Activated CD4-positive, alpha-beta T cell treated with anti-CD3 and anti-CD28 coated beads, Interleukin-2, amount 50 U/mL, for 4 hours (primary cell): ENCODE data around the gene NEK11.

Experiments used
- DNase-seq, 2 experiments: peaks; one replicate each; pipeline ENCODE4 v3.0.0-alpha.2; 2020

NEK11 gene

GRCh38 chr3:131026321-131027151 is at the start of gene NEK11, which contains the start of gene ASTE1:
NEK11 (plus strand) TSS chr3:131026877; CDS start chr3:131029709, 2,832 bp downstream.
ASTE1 (minus strand) TSS chr3:131026825; CDS start chr3:131025306, 1,519 bp downstream.
- DNase-seq: peak; percentile 89

DNA sequence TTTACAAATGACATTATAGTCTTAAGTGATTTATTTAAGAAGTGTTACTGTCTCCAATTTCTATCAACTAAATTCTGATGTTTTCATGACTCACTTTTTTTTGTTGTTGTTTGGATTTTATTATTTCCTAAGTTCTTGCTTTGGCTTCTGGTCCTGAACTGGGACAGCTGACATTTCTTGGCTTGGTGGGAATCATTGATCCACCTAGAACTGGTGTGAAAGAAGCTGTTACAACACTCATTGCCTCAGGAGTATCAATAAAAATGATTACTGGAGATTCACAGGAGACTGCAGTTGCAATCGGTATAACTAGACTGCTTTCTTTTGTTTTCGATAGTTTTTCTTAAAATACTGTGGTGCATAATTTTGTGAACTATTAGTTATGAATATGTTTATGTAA is 47.6 kb upstream of the NEK11 start:
- DNase-seq: no peak

GRCh38 chr3:130981469-130981868 is 45.2 kb upstream of the NEK11 start:
- no peak for DNase-seq

DNA sequence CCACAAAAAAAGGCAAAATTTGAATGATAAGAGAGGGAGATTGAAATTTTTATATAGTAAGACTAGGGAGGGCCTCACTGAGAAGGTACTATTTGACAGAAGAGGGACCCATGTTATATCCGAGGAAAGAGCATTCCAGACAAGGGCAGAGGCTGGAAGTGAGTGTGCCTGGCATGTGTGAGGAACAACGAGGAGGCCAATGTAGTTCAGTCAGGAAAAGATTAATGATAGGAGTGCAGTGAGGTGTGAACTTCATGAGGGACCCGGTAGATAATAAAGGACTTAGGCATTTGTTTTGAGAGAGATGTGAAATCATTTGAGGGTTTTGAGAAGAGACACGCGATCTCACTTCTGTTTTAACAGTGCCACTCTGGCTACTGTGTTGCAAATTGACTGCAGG is 36.4 kb upstream of the NEK11 start:
- DNase-seq: no peak

- no peak for DNase-seq
Measured at GRCh38 chr3:130991126-130991525, 35.6 kb upstream of the NEK11 start.

DNA sequence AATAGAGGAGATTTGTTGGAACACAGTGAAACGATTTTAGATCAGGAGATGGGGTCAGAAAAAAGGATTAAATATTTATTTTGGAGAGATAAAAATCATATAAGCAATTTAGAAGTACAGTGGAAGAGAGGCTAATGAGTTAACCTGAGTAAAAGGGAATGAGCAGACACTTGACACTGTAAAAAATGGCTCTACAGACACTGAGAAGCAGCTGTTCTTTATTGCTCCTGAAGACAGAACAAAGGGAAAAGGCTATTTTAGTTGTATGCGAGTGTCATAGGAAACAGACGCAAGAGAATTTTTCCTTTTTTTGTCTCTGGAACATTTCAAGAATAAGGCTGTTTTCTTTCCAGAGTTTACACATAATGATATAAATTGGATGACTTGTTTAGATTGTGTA is 34.3 kb upstream of the NEK11 start:
- DNase-seq: no peak

- DNase-seq: no peak
Measured at GRCh38 chr3:130997289-130997688, 29.4 kb upstream of the NEK11 start.

DNA sequence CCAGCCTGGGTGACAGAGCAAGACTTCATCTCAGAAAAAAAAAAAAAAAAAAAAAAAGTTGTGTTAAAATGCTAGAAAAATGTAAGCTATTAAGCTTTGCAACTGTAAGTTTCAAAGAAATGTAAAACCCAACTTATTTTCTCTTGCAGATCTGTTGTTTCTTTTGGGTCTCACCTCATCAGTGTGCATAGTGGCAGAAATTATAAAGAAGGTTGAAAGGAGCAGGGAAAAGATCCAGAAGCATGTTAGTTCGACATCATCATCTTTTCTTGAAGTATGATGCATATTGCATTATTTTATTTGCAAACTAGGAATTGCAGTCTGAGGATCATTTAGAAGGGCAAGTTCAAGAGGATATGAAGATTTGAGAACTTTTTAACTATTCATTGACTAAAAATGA is 25.6 kb upstream of the NEK11 start:
- no peak for DNase-seq

DNA sequence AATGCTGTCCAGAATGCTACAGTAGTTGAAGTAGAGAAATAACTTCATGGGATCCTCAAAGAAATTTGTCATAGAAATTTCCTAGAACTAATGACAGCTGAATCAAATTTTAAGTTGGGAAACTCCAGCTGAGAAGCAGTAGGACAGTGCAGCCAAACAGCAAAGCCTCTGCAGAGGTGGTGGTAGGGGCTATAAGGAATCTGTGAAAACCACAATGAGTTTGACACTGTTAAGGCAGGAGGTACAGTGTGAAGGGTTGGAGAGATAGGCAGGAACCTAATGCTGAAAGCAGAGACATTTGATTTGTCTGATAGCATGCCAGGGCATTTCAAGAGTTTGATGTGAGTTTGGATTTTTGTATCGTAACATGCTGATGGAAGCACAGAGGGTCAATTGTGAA is 22.1 kb upstream of the NEK11 start:
- no peak for DNase-seq

- no peak for DNase-seq
Measured at GRCh38 chr3:131007256-131007655, 19.4 kb upstream of the NEK11 start.

DNA sequence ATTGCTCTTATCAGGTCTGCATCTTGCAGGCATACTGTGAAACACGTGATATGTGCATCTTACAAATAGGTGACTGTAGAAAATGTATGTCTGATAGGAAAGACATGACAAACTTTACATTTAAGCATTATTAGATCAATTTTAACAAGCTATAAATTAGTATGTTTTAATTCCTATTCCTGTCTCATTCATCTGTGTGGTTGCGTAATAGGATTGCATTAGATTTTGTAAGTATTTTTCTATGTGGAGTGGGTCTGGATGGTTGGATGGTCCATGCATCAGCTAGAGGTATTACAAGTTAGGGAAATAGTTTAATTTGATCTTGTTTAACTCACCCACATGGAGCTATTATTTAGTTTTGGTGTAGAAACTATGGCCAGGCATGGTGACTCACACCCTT is 18.9 kb upstream of the NEK11 start:
- DNase-seq: no peak

- no peak for DNase-seq
Measured at GRCh38 chr3:131008326-131008725, 18.4 kb upstream of the NEK11 start.

GRCh38 chr3:131009698-131010097 is 17.0 kb upstream of the NEK11 start:
- DNase-seq: no peak

DNA sequence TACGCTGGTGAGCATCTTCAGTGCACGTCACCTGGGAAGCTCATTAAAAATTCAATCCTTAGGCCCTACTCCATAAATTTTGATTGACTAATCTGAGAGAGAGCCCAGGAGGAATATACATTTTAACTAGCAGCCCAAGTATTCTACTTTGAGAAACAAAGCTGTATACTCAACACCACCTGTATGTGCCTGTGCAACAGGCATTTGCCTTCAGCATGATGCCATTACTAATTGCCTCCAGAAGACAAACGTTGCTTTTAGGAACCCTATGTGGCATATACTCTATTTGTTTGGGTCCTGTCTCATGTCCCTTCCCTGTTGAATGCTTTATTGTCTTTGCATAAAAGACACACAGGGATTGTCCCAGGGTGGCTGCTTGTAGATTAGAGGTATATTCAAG is 7.7 kb upstream of the NEK11 start:
- no peak for DNase-seq

- DNase-seq: no peak
Measured at GRCh38 chr3:131020122-131020693, 6.5 kb upstream of the NEK11 start.

GRCh38 chr3:131025539-131025938 is 1.1 kb upstream of the NEK11 start:
- DNase-seq: no peak

GRCh38 chr3:131028844-131029243 is 2.2 kb downstream of the NEK11 start:
- no peak for DNase-seq

DNA sequence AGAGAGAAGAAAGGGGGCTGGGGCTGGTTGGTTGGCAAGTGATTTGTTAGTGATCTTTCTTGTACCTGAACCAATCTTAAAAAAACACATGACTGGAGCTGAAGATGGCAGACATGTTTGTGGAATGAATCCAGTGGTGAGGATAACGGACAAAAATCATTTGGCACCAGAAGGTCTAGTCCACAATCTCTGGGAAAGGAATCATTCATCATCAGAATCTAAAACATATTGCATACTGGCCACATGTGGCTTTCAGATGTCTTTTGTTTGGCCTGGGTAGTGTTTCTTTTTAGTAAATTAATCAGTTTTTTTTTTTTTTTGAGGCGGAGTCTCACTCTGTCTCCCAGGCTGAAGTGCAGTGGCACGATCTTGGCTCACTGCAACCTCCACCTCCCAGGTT is 5.0 kb downstream of the NEK11 start:
- DNase-seq: no peak

DNA sequence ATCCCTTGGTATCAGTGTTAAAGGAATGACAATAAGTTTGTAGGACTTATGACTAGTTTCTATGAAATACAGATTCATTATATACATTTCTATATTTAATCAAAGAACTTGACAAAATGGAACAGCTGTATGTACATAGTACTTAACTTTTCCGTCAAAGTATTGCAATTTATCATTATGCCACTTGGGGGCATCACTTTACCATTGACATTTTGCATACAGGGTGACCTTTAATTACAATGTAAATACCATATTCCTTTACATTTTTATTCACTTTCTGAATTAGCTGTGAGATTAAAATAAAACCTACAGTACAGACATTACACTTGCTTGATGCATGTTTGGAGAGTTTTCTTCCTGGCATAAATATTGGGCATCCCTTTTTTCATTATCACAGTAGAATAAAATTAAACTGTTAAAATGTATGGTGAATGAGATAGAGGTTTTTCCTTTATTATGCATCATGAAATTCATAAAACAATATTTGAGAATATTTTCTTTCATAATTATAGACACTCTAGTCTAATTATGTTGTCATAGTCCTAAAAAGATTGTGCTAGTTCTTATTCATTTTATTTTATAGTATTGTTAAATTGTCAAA is 6.9 kb downstream of the NEK11 start:
- no peak for DNase-seq

DNA sequence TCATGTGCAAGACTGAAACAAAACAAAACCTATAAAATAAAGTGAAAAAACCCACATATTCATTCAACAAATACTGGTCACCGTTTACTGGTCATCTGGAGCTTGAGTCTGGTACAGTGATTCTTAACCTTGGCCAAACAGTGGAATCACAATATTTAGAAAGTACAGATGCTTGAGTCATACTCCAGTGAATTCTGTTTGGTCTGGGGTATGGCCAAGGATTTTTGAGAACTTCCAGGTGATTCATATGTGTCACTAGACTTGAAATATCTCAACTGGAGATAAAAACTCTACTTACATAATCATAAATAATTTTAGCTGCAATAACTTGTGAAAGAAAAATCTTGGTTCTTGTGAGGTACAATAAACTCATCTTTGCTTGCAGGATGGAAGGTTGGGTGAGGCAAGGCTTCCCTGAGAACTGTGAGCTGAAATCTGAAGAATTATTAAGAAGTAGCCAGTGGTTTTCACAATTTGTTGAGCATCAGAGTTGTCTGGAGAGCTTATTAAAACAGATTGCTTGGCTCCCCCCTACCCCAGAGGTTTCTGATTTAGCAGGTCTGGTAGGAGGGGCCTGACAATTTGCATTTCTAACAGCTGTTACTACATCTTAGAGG is 9.6 kb downstream of the NEK11 start:
- DNase-seq: no peak

GRCh38 chr3:131036986-131037385 is 10.3 kb downstream of the NEK11 start:
- DNase-seq: no peak

GRCh38 chr3:131038326-131038725 is 11.6 kb downstream of the NEK11 start:
- DNase-seq: no peak

DNA sequence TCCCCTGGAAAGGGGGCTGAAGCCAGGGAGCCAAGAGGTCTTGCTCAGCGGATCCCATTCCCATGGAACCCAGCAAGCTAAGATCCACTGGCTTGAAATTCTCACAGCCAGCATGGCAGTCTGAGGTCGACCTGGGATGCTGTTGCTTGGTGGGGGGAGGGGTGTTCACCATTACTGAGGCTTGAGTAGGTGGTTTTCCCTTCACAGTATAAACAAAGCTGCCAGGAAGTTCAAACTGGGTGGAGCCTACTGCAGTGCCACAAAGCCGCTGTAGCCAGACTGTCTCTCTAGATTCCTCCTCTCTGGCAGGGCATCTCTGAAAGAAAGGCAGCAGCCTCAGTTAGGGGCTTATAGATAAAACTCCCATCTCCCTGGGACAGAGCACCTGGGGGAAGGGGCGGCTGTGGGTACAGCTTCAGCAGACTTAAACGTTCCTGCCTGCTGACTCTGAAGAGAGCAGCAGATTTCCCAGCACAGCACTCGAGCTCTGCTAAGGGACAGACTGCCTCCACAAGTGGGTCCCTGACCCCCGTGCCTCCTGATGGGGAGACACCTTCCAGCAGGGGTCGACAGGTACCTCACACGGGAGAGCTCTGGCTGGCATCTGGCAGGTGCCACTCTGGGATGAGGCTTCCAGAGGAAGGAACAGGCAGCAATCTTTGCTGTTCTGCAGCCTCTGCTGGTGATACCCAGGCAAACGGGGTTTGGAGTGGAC is 15.8 kb downstream of the NEK11 start:
- peak in 1 of 2 experiments; percentile 1 for DNase-seq
